Neural cell (in vitro differentiated cells): ENCODE data around the gene PTGR3. TPM values are rescaled to one million over a fixed set of nuclear protein-coding genes. Genes with fewer than 3 reads are reported as not detected.

Experiments
- H2AFZ ChIP-seq: fragments of 200-600, 300-800 bp; sonication (generic), shearing (Covaris generic); 2 replicates; pipeline ENCODE4 v1.6.0; 2014; ENCODE audit warnings: low read depth, mild to moderate bottlenecking, antibody characterized with exemption, low read length, moderate library complexity
- H3F3A ChIP-seq: fragments of 200-600 bp; shearing (Covaris generic); 2 replicates; pipeline ENCODE4 v1.6.1; 2016; ENCODE audit warnings: mild to moderate bottlenecking, moderate library complexity, mixed read lengths, antibody characterized with exemption, low read length; ENCODE audit not compliant: insufficient read depth, poor library complexity, severe bottlenecking
- H3K27ac ChIP-seq: fragments of 200-600, 300-800 bp; sonication (generic), shearing (Covaris generic); 2 replicates; pipeline ENCODE4 v1.5.1; 2014; ENCODE audit warnings: mild to moderate bottlenecking, low read length, moderate library complexity
- H3K27me3 ChIP-seq: fragments of 300-800, 200-600 bp; sonication (generic), shearing (Covaris generic); 2 replicates; pipeline ENCODE4 v1.6.0; 2014; ENCODE audit warnings: mild to moderate bottlenecking, low read depth, low read length, moderate library complexity; ENCODE audit not compliant: insufficient read depth
- H3K36me3 ChIP-seq: fragments of 300-800, 200-600 bp; sonication (generic), shearing (Covaris generic); 2 replicates; pipeline ENCODE4 v1.5.1; 2014; ENCODE audit warnings: mild to moderate bottlenecking, antibody characterized with exemption, low read length, moderate library complexity; ENCODE audit not compliant: insufficient read depth
- H3K4me2 ChIP-seq: fragments of 300-800, 200-600 bp; sonication (generic), shearing (Covaris generic); 2 replicates; pipeline ENCODE4 v1.6.0; 2014; ENCODE audit warnings: mild to moderate bottlenecking, low read length
- H3K4me3 ChIP-seq: fragments of 300-800, 200-600 bp; sonication (generic), shearing (Covaris generic); 2 replicates; pipeline ENCODE4 v1.5.1; 2014; ENCODE audit warnings: mild to moderate bottlenecking, low read length, moderate library complexity
- H3K79me2 ChIP-seq: fragments of 200-600 bp; shearing (Covaris generic); replicated peaks from 2 replicates; pipeline ENCODE4 v1.6.0; 2014; ENCODE audit warnings: mild to moderate bottlenecking, low read length, moderate library complexity; ENCODE audit not compliant: insufficient read depth
- H3K9ac ChIP-seq: fragments of 300-800, 200-600 bp; sonication (generic), shearing (Covaris generic); 2 replicates; pipeline ENCODE4 v1.6.1; 2016; ENCODE audit warnings: mild to moderate bottlenecking, low read length, mixed read lengths
- H3K9me2 ChIP-seq: fragments of 200-600 bp; shearing (Covaris generic); 2 replicates; pipeline ENCODE4 v1.6.1; 2016; ENCODE audit warnings: mild to moderate bottlenecking, low read length, mixed read lengths; ENCODE audit not compliant: insufficient read depth
- H3K9me3 ChIP-seq: fragments of 200-600, 300-800 bp; sonication (generic), shearing (Covaris generic); 2 replicates; pipeline ENCODE4 v1.6.1; 2016; ENCODE audit warnings: mild to moderate bottlenecking, mixed run types, low read length, moderate library complexity, mixed read lengths
- H4K20me1 ChIP-seq: fragments of 200-600 bp; shearing (Covaris generic); 2 replicates; pipeline ENCODE4 v1.6.1; 2016; ENCODE audit warnings: mild to moderate bottlenecking, mixed run types; ENCODE audit not compliant: insufficient read depth
- EP300 ChIP-seq: fragments of 450-650 bp; conservative IDR thresholded peaks from 2 replicates; pipeline ENCODE4 v1.6.1; 2014; ENCODE audit warnings: antibody characterized with exemption, mild to moderate bottlenecking, moderate library complexity; ENCODE audit not compliant: poor library complexity, severe bottlenecking
- EZH2 ChIP-seq: fragments of 200-600, 300-800 bp; shearing (Covaris generic), sonication (generic); IDR thresholded peaks from 2 replicates; pipeline ENCODE4 v1.6.1; 2014; ENCODE audit warnings: antibody characterized with exemption, low read length, borderline replicate concordance, mild to moderate bottlenecking; ENCODE audit not compliant: insufficient read depth, poor library complexity, severe bottlenecking
- MXI1 ChIP-seq: fragments of 450-650 bp; conservative IDR thresholded peaks from 2 replicates; pipeline ENCODE4 v1.6.1; 2014; ENCODE audit warnings: antibody characterized with exemption, mild to moderate bottlenecking; ENCODE audit not compliant: poor library complexity, severe bottlenecking
- POLR2AphosphoS5 ChIP-seq: IDR thresholded peaks from 2 replicates; pipeline ENCODE4 v1.6.1; 2012
- RAD21 ChIP-seq: fragments of 450-650 bp; conservative IDR thresholded peaks from 2 replicates; pipeline ENCODE4 v1.6.1; 2014; ENCODE audit warnings: antibody characterized with exemption, mild to moderate bottlenecking, moderate library complexity
- SMC3 ChIP-seq: fragments of 450-650 bp; conservative IDR thresholded peaks from 2 replicates; pipeline ENCODE4 v1.6.1; 2014; ENCODE audit warnings: antibody characterized with exemption, mild to moderate bottlenecking, moderate library complexity; ENCODE audit not compliant: poor library complexity
- TAF1 ChIP-seq: IDR thresholded peaks from 2 replicates; pipeline ENCODE4 v1.6.1; 2012; ENCODE audit warnings: low read depth
- polyA plus RNA-seq: library from polyadenylated mRNA; depleted of rRNA; stranded (reverse); fragments of >200 nt; gene quantifications from 2 replicates; pipeline ENCODE4 v1.2.3, GENCODE V29; 2014
- TF ChIP-seq, protein P1 (sequence below): IDR thresholded peaks from 2 replicates; pipeline ENCODE4 v1.6.1; 2012; ENCODE audit warnings: borderline replicate concordance
- TF ChIP-seq, protein P2 (sequence below): fragments of 450-650 bp; IDR thresholded peaks from 2 replicates; pipeline ENCODE4 v1.5.1; 2014; ENCODE audit warnings: antibody characterized with exemption, mild to moderate bottlenecking, moderate library complexity; ENCODE audit not compliant: poor library complexity, severe bottlenecking

The PTGR3 gene
- polyA plus RNA-seq, 1 donor from 2014 or later: 5.9 TPM

DNA sequence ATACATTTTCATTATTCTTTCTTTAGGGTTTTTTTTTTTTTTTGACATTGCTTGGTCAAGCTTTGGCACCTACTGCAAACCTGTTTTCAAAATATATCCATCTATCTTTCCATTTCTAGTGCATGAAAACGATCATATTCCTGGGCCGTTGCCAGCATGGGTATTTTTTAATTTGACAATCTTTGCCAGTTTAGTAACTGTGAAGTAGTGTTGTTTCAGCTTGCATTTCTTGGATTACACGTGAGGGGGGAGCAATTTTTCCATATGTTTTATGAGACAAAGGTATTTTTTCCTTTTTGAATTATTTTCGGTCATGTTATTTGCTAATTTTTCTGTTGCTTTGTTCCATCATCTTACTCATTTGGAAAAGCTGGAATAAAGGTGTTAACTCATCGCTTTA is 42.5 kb upstream of the PTGR3 start:
- Histone ChIP-seq H3K9me2 (no peaks in the 10 kb centered on the region), H3K36me3 (no peaks in the 10 kb centered on the region), H3F3A (no peaks in the 10 kb centered on the region), H3K4me2 (no peak overlapping the region), H3K27me3 (peaks cover 4% of the 10 kb centered on the region), H3K27ac (no peak overlapping the region), H3K9ac (no peak overlapping the region), H3K4me3 (no peak overlapping the region), H3K9me3 (no peaks in the 10 kb centered on the region), H4K20me1 (no peaks in the 10 kb centered on the region), H3K79me2 (no peaks in the 10 kb centered on the region), H2AFZ (no peak overlapping the region)
- TF ChIP-seq, protein P1, sequence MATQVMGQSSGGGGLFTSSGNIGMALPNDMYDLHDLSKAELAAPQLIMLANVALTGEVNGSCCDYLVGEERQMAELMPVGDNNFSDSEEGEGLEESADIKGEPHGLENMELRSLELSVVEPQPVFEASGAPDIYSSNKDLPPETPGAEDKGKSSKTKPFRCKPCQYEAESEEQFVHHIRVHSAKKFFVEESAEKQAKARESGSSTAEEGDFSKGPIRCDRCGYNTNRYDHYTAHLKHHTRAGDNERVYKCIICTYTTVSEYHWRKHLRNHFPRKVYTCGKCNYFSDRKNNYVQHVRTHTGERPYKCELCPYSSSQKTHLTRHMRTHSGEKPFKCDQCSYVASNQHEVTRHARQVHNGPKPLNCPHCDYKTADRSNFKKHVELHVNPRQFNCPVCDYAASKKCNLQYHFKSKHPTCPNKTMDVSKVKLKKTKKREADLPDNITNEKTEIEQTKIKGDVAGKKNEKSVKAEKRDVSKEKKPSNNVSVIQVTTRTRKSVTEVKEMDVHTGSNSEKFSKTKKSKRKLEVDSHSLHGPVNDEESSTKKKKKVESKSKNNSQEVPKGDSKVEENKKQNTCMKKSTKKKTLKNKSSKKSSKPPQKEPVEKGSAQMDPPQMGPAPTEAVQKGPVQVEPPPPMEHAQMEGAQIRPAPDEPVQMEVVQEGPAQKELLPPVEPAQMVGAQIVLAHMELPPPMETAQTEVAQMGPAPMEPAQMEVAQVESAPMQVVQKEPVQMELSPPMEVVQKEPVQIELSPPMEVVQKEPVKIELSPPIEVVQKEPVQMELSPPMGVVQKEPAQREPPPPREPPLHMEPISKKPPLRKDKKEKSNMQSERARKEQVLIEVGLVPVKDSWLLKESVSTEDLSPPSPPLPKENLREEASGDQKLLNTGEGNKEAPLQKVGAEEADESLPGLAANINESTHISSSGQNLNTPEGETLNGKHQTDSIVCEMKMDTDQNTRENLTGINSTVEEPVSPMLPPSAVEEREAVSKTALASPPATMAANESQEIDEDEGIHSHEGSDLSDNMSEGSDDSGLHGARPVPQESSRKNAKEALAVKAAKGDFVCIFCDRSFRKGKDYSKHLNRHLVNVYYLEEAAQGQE: no peak
- TF ChIP-seq EP300 (no peak), POLR2AphosphoS5 (no peak), TAF1 (no peak), MXI1 (no peak)

DNA sequence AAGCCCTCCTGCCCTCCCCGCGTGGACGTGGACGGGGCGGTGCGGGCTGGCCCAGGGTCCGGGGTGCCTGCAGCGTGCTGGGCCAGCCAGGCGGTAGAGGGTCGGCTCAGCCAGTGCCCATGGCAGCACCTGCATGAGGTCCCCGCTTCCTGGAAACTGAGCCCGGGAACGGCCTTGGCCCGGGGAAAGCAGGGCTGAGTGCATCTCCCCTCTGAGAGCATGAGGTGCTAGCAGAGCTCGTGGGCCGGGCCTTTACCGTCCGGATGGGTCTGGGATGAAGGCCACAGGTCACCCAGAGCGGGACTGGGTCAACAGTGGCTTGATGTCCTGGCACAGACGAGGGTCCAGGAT is 41.5 kb upstream of the PTGR3 start:
- Histone ChIP-seq H3F3A (no peaks in the 10 kb centered on the region), H3K4me3 (no peak overlapping the region), H2AFZ (no peak overlapping the region), H3K4me2 (no peak overlapping the region), H3K27me3 (peaks cover 4% of the 10 kb centered on the region), H3K9me3 (no peaks in the 10 kb centered on the region), H3K79me2 (no peaks in the 10 kb centered on the region), H3K27ac (no peak overlapping the region), H3K9ac (no peak overlapping the region), H3K36me3 (no peaks in the 10 kb centered on the region), H3K9me2 (no peaks in the 10 kb centered on the region), H4K20me1 (no peaks in the 10 kb centered on the region)
- TF ChIP-seq MXI1: no peak
- TF ChIP-seq EZH2: no peak

DNA sequence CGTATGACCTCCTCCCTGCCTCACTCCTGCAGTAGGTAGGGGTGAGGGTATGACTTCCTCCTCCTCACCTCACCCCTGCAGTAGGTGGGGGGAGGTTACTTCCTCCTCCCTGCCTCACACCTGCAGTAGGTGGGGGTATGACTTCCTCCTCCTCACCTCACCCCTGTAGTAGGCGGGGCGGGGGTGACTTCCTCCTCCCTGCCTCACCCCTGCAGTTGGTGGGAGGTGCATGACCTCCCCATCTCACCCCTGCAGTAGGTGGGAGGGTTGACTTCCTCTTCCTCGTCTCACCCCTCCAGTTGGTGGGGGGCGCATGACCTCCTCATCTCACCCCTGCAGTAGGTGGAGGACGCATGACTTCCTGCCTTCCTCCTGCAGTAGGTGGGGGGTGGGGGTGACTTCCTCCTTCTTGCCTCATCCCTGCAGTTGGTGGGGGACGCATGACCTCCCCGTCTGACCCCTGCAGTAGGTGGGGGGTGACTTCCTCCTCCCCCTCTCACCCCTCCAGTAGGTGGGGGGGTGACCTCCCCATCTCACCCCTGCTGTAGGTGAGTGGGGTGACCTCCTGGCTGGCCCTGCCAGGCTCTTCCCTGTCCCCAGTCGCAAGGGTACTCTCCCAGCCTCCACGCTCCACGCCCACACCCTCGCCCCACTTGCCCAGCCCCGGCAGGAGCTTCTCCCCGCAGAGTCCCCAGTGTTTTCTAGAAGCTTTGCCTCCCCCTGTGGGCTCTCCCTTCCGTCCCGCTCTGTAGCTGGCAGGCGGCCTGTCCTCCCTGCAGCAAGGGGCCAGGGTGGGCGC is 40.9 kb upstream of the PTGR3 start:
- Histone ChIP-seq H3K9ac (no peak overlapping the region), H3F3A (no peaks in the 10 kb centered on the region), H3K27me3 (peaks cover 4% of the 10 kb centered on the region), H2AFZ (no peak overlapping the region), H3K9me2 (no peaks in the 10 kb centered on the region), H3K4me3 (no peak overlapping the region), H3K79me2 (no peaks in the 10 kb centered on the region), H4K20me1 (no peaks in the 10 kb centered on the region), H3K36me3 (no peaks in the 10 kb centered on the region), H3K4me2 (no peak overlapping the region), H3K27ac (no peak overlapping the region), H3K9me3 (no peaks in the 10 kb centered on the region)
- TF ChIP-seq, protein P2, sequence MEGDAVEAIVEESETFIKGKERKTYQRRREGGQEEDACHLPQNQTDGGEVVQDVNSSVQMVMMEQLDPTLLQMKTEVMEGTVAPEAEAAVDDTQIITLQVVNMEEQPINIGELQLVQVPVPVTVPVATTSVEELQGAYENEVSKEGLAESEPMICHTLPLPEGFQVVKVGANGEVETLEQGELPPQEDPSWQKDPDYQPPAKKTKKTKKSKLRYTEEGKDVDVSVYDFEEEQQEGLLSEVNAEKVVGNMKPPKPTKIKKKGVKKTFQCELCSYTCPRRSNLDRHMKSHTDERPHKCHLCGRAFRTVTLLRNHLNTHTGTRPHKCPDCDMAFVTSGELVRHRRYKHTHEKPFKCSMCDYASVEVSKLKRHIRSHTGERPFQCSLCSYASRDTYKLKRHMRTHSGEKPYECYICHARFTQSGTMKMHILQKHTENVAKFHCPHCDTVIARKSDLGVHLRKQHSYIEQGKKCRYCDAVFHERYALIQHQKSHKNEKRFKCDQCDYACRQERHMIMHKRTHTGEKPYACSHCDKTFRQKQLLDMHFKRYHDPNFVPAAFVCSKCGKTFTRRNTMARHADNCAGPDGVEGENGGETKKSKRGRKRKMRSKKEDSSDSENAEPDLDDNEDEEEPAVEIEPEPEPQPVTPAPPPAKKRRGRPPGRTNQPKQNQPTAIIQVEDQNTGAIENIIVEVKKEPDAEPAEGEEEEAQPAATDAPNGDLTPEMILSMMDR: no peak
- TF ChIP-seq, protein P1: no peak
- TF ChIP-seq EZH2 (no peak), MXI1 (no peak), RAD21 (no peak), SMC3 (no peak), TAF1 (no peak), POLR2AphosphoS5 (no peak), EP300 (no peak)
